Measurements from ENCODE around the gene DBP.

Gene DBP

GRCh38 chr19:48609571-48610108 lies 27.5 kb downstream of the DBP start:
- no peak for DNase-seq

- DNase-seq: peak; percentile 70
These were observed 28.3 kb downstream of the DBP start for GRCh38 chr19:48608798-48609263.

GRCh38 chr19:48607359-48607755 lies 29.8 kb downstream of the DBP start:
- DNase-seq: no peak

GRCh38 chr19:48606463-48607358 lies 30.5 kb downstream of the DBP start, which contains the start of gene SPACA4:
TSS of gene SPACA4 (plus strand) at chr19:48606742. CDS start at chr19:48606979, 237 bp downstream.
- DNase-seq: no peak

GRCh38 chr19:48603850-48604249 lies 33.3 kb downstream of the DBP start:
- DNase-seq: no peak

- DNase-seq: no peak
These were observed 33.7 kb downstream of the DBP start for GRCh38 chr19:48603449-48603848.

- no peak for DNase-seq
These were observed 34.2 kb downstream of the DBP start for GRCh38 chr19:48603001-48603400.

- no peak for DNase-seq
These were observed 36.3 kb downstream of the DBP start for GRCh38 chr19:48600679-48601417.

GRCh38 chr19:48598996-48599700 lies 38.0 kb downstream of the DBP start:
- no peak for DNase-seq

- no peak for DNase-seq
These were observed 40.3 kb downstream of the DBP start for GRCh38 chr19:48596679-48597465.

- DNase-seq: no peak
These were observed 40.9 kb downstream of the DBP start for GRCh38 chr19:48596237-48596636.

- DNase-seq: no peak
These were observed 41.3 kb downstream of the DBP start for GRCh38 chr19:48595833-48596232.

GRCh38 chr19:48595171-48595570 lies 42.0 kb downstream of the DBP start:
- DNase-seq: no peak

GRCh38 chr19:48591021-48591420 lies 46.2 kb downstream of the DBP start:
- no peak for DNase-seq

GRCh38 chr19:48588670-48589401 lies 48.3 kb downstream of the DBP start:
- peak; percentile 97 for DNase-seq

- DNase-seq: no peak
These were observed 49.8 kb downstream of the DBP start for GRCh38 chr19:48587387-48587786.

- no peak for DNase-seq
These were observed 55.0 kb downstream of the DBP start for GRCh38 chr19:48582168-48582567.
